GM12878 (cell line): ENCODE results near the gene NF1. TPM values are rescaled to one million over a fixed set of nuclear protein-coding genes. Genes with fewer than 3 reads are reported as not detected.

Experiments
- ATAC-seq: fragments of 200-7000 bp; cut with Tn5 transposase; 3 replicates; pipeline ENCODE4 v1.9.1; 2020; ENCODE audit warnings: mild to moderate bottlenecking, moderate library complexity
- BruUV-seq: library from RNA; stranded (reverse); fragments of 400-500 nt; replicated peaks from 2 replicates; lab custom pipeline; 2021; lab: Mats Ljungman, UMichigan
- CTCF ChIA-PET: fragments of 300-600 bp; sonication (Branson Sonifier 250); formaldehyde crosslinking; extraction: SDS; loops from one replicate; lab custom pipeline; 2021; ENCODE audit warnings: inconsistent platforms; lab: Yijun Ruan, JAX
- POLR2A ChIA-PET: fragments of 350-600 bp; formaldehyde crosslinking; extraction: SDS; loops from one replicate; lab custom pipeline; 2021; ENCODE audit warnings: inconsistent platforms; lab: Charles Lee
- RAD21 ChIA-PET: fragments of 300-600 bp; sonication (Branson Sonifier 250); formaldehyde crosslinking; loops from one replicate; lab custom pipeline; 2023; ENCODE audit warnings: antibody characterized with exemption; ENCODE audit not compliant: unreplicated experiment; lab: Charles Lee
- SMC1A ChIA-PET: fragments of 300-600 bp; sonication (Branson Sonifier 250); formaldehyde crosslinking; loops from one replicate; lab custom pipeline; 2023; ENCODE audit not compliant: unreplicated experiment, uncharacterized antibody; lab: Charles Lee
- DNase-seq: peaks from one replicate; pipeline ENCODE4 v3.0.0-alpha.2; 2011; ENCODE audit warnings: low read depth, low spot score
- FAIRE-seq: peaks from 3 replicates; lab custom pipeline; 2011; peaks lifted over from hg19 to GRCh38; lab: Jason Lieb, UNC
- H2AFZ ChIP-seq: 2 replicates; pipeline ENCODE4 v1.6.0; 2011; ENCODE audit warnings: low read depth, low read length, control low read depth; ENCODE audit not compliant: control insufficient read depth
- H3K27ac ChIP-seq: 2 replicates; pipeline ENCODE4 v1.5.1; 2011; ENCODE audit warnings: control low read depth; ENCODE audit not compliant: control insufficient read depth, insufficient read depth
- H3K27me3 ChIP-seq, 2 experiments: replicated peaks in 1 of 2; 2 replicates each; pipeline versions ENCODE4 v1.6.0 to v1.6.1; 2011; ENCODE audit warnings: low read length in 1 of 2; ENCODE audit not compliant: control insufficient read depth in 2 of 2, insufficient read depth in 2 of 2
- H3K36me3 ChIP-seq, 2 experiments: 2 replicates each; pipeline ENCODE4 v1.5.1; 2011; ENCODE audit warnings: low read length in 1 of 2; ENCODE audit not compliant: control insufficient read depth in 2 of 2, insufficient read depth in 2 of 2
- H3K4me1 ChIP-seq: 2 replicates; pipeline ENCODE4 v1.6.1; 2011; ENCODE audit warnings: mild to moderate bottlenecking, low read length, moderate library complexity, mixed read lengths; ENCODE audit not compliant: control insufficient read depth, insufficient read depth
- H3K4me2 ChIP-seq: 2 replicates; pipeline ENCODE4 v1.6.0; 2011; ENCODE audit warnings: control low read depth; ENCODE audit not compliant: control insufficient read depth, insufficient read depth
- H3K4me3 ChIP-seq: fragments of 200-600 bp; sonication (generic); 2 replicates; pipeline ENCODE4 v1.5.1; 2016
- H3K79me2 ChIP-seq: 2 replicates; pipeline ENCODE4 v1.6.0; 2011; ENCODE audit warnings: low read length; ENCODE audit not compliant: control insufficient read depth, insufficient read depth
- H3K9ac ChIP-seq: 2 replicates; pipeline ENCODE4 v1.8.0; 2011; ENCODE audit warnings: low read length, control low read depth, mixed read lengths; ENCODE audit not compliant: control insufficient read depth, insufficient read depth
- H3K9me3 ChIP-seq: replicated peaks from 3 replicates; pipeline ENCODE4 v1.5.1; 2011; ENCODE audit warnings: mild to moderate bottlenecking, low read length; ENCODE audit not compliant: control insufficient read depth, insufficient read depth
- H4K20me1 ChIP-seq: 2 replicates; pipeline ENCODE4 v1.6.0; 2011; ENCODE audit not compliant: control insufficient read depth, insufficient read depth
- ATF3 ChIP-seq: IDR thresholded peaks from 2 replicates; pipeline ENCODE4 v1.6.1; 2011; ENCODE audit warnings: low read depth, mild to moderate bottlenecking, low read length, moderate library complexity, borderline replicate concordance; ENCODE audit errors: extremely low read depth
- BHLHE40 ChIP-seq, 2 experiments: fragments of 450-650 bp in 1 of 2; IDR thresholded peaks; 2 replicates each; pipeline ENCODE4 v1.6.1; 2011 to 2017; ENCODE audit warnings: low read depth in 2 of 2, borderline replicate concordance in 1 of 2, improper control_type of control experiment in 1 of 2, low read length in 1 of 2, mild to moderate bottlenecking in 1 of 2
- CEBPZ ChIP-seq: fragments of 150-350 bp; IDR thresholded peaks from 2 replicates; pipeline ENCODE4 v1.6.1; 2016; ENCODE audit warnings: low read depth, low read length
- CHD2 ChIP-seq: IDR thresholded peaks from 2 replicates; pipeline ENCODE4 v1.6.1; 2011; ENCODE audit warnings: low read depth, low read length, improper control_type of control experiment, borderline replicate concordance
- KAT2A ChIP-seq: conservative IDR thresholded peaks from 2 replicates; pipeline ENCODE4 v1.6.1; 2011; ENCODE audit warnings: low read depth, low read length; ENCODE audit not compliant: control insufficient read depth
- LARP7 ChIP-seq: fragments of 450-650 bp; IDR thresholded peaks from 2 replicates; pipeline ENCODE4 v1.6.1; 2017; ENCODE audit warnings: mild to moderate bottlenecking
- MXI1 ChIP-seq: fragments of 150-350 bp; IDR thresholded peaks from 2 replicates; pipeline ENCODE4 v1.6.1; 2011; ENCODE audit warnings: low read depth, mild to moderate bottlenecking, inconsistent platforms, low read length, improper control_type of control experiment
- NBN ChIP-seq: fragments of 450-650 bp; IDR thresholded peaks from 2 replicates; pipeline ENCODE4 v1.6.1; 2016
- NKRF ChIP-seq: fragments of 450-650 bp; conservative IDR thresholded peaks from 2 replicates; pipeline ENCODE4 v1.6.1; 2017; ENCODE audit warnings: mild to moderate bottlenecking, moderate library complexity
- PAX8 ChIP-seq: fragments of 450-650 bp; IDR thresholded peaks from 2 replicates; pipeline ENCODE4 v1.6.1; 2017; ENCODE audit warnings: mild to moderate bottlenecking, moderate library complexity
- POLR2A ChIP-seq: IDR thresholded peaks from 2 replicates; pipeline ENCODE4 v1.6.1; 2011; ENCODE audit warnings: low read depth, mild to moderate bottlenecking, low read length
- SIN3A ChIP-seq: IDR thresholded peaks from 2 replicates; pipeline ENCODE4 v1.6.1; 2012; ENCODE audit warnings: low read depth, low read length, improper control_type of control experiment
- ZNF622 ChIP-seq: fragments of 450-650 bp; IDR thresholded peaks from 2 replicates; pipeline ENCODE4 v1.6.1; 2017; ENCODE audit warnings: mild to moderate bottlenecking, inconsistent platforms
- WGBS: methylation state at CpG from one replicate; pipeline ENCODE4 v1.1.6; 2016; ENCODE audit warnings: low lambda C conversion rate; ENCODE audit not compliant: insufficient replicate concordance, insufficient coverage; ENCODE audit errors: missing lambda C conversion rate; 5-methylcytosine and 5-hydroxymethylcytosine counted together
- in situ Hi-C: fragments of 300-500 bp; cut with MboI; formaldehyde crosslinking; loops from 9 replicates; pipeline ENCODE4 v1.14.3; 2018; ENCODE audit warnings: mixed read lengths
- intact Hi-C: fragments of 100-400 bp; cut with micrococcal nuclease; formaldehyde crosslinking; loops from one replicate; pipeline ENCODE4 v1.14.2; 2022; ENCODE audit not compliant: unreplicated experiment
- polyA plus RNA-seq, 11 experiments: library from polyadenylated mRNA; depleted of rRNA in 4 of 11; unstranded in 6 of 11; stranded (reverse) in 5 of 11; fragments of >200 nt; fragmentation: Nextera tagmentation in 4 of 11; fragmentation: Illumina TruSeq in 1 of 11; extraction: Ambion mirVana in 4 of 11; extraction: Trizol in 1 of 11; gene quantifications; 1 replicate in 1 of 11; 2 replicates in 10 of 11; pipeline versions ENCODE4 v1.2.1 to v1.2.3, GENCODE V29; 2011 to 2016; ENCODE audit warnings: inconsistent platforms in 2 of 11, missing spikeins in 2 of 11, low read depth in 1 of 11
- total RNA-seq, 4 experiments: library from RNA; depleted of rRNA in 3 of 4; stranded (reverse); fragments of >200 nt in 3 of 4; fragmentation: Illumina TruSeq in 1 of 4; extraction: Trizol in 1 of 4; gene quantifications; 2 replicates each; pipeline versions ENCODE4 v1.2.1 to v1.2.3, GENCODE V29; 2013 to 2021
- TF ChIP-seq, protein P1 (sequence below): fragments of 450-650 bp; IDR thresholded peaks from 2 replicates; pipeline ENCODE4 v1.6.1; 2017; ENCODE audit warnings: borderline replicate concordance
- TF ChIP-seq, protein P2 (sequence below): fragments of 450-650 bp; IDR thresholded peaks from 2 replicates; pipeline ENCODE4 v1.6.1; 2018; ENCODE audit warnings: mild to moderate bottlenecking, low read depth, moderate library complexity; ENCODE audit not compliant: partially characterized antibody

NF1 gene
- total and polyA plus RNA-seq, 10 of the 15 experiments (the other 5 are each of a cell fraction or from before 2014, with no cell fraction given): 2.5 to 31.8 (median 16.6) TPM

GRCh38 chr17:31261601-31262000, 166.8 kb downstream of the NF1 start:
- no peaks in the 10 kb centered on the region for H3K79me2 ChIP-seq
- TF ChIP-seq CHD2 (no peak), NBN (no peak), CEBPZ (no peak), KAT2A (no peak), POLR2A (no peak), ZNF622 (no peak), BHLHE40 (IDR thresholded peaks at IDR 0.05; ENCODE audit: borderline replicate concordance in 1 of 2, low read depth in 2 of 2, low read length in 1 of 2) (no peak), SIN3A (no peak), LARP7 (no peak), PAX8 (no peak), NKRF (no peak), MXI1 (no peak), ATF3 (no peak)
- TF ChIP-seq, protein P1, sequence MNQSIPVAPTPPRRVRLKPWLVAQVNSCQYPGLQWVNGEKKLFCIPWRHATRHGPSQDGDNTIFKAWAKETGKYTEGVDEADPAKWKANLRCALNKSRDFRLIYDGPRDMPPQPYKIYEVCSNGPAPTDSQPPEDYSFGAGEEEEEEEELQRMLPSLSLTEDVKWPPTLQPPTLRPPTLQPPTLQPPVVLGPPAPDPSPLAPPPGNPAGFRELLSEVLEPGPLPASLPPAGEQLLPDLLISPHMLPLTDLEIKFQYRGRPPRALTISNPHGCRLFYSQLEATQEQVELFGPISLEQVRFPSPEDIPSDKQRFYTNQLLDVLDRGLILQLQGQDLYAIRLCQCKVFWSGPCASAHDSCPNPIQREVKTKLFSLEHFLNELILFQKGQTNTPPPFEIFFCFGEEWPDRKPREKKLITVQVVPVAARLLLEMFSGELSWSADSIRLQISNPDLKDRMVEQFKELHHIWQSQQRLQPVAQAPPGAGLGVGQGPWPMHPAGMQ: no peak
- TF ChIP-seq, protein P2, sequence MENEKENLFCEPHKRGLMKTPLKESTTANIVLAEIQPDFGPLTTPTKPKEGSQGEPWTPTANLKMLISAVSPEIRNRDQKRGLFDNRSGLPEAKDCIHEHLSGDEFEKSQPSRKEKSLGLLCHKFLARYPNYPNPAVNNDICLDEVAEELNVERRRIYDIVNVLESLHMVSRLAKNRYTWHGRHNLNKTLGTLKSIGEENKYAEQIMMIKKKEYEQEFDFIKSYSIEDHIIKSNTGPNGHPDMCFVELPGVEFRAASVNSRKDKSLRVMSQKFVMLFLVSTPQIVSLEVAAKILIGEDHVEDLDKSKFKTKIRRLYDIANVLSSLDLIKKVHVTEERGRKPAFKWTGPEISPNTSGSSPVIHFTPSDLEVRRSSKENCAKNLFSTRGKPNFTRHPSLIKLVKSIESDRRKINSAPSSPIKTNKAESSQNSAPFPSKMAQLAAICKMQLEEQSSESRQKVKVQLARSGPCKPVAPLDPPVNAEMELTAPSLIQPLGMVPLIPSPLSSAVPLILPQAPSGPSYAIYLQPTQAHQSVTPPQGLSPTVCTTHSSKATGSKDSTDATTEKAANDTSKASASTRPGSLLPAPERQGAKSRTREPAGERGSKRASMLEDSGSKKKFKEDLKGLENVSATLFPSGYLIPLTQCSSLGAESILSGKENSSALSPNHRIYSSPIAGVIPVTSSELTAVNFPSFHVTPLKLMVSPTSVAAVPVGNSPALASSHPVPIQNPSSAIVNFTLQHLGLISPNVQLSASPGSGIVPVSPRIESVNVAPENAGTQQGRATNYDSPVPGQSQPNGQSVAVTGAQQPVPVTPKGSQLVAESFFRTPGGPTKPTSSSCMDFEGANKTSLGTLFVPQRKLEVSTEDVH: no peak
- RAD21 ChIA-PET: no interaction called here
- CTCF ChIA-PET: interaction anchor here (1.0 to 1.2 kb wide), 2 partner anchors 10 to 154 kb away, joined by 3 to 6 read pairs; no protein-coding TSS in a partner anchor
- DNase-seq (no peak), ATAC-seq (no peak), FAIRE-seq (no peak)
- H3K9me3 ChIP-seq: no peaks in the 10 kb centered on the region
- no peaks in the 10 kb centered on the region for H4K20me1 ChIP-seq
- POLR2A ChIA-PET: no interaction called here
- SMC1A ChIA-PET: interaction anchor here (0.7 to 1.8 kb wide), 2 partner anchors 10 to 173 kb away, joined by 3 to 10 read pairs; no protein-coding TSS in a partner anchor
- BruUV-seq: no TSS peak
- H3K36me3 ChIP-seq: peaks cover 0 to 7% of the 10 kb centered on the region in 2 experiments; a peak in 1 of 4 replicates
- H3K4me1 ChIP-seq: peaks cover 5% of the 10 kb centered on the region; the same call in 1 of the 2 replicates
- no peak overlapping the region for H2AFZ ChIP-seq
- H3K27ac ChIP-seq: no peak overlapping the region
- no peak overlapping the region for H3K4me2 ChIP-seq
- WGBS: 100% methylated on average over 1 of the region's 1 CpG
- in situ Hi-C loops (no loop called here), intact Hi-C loops (no loop called here)
- H3K4me3 ChIP-seq: no peak overlapping the region
- H3K9ac ChIP-seq: no peak overlapping the region
- no peaks in the 10 kb centered on the region for H3K27me3 ChIP-seq
